Colon (tissue), 2 donors: ENCODE measurements around the gene DBNDD1.
"Not testable (repeated sequence)": the region's sequence is repeated elsewhere in the genome, so short reads cannot be mapped to it uniquely, and the experiment has no call there.

Experiments used
- FAIRE-seq: peaks from 2 replicates; lab custom pipeline; 2012; peaks lifted over from hg19 to GRCh38; lab: Jason Lieb, UNC
- donor health status: control.
- donor health status: control.

The DBNDD1 gene

DNA sequence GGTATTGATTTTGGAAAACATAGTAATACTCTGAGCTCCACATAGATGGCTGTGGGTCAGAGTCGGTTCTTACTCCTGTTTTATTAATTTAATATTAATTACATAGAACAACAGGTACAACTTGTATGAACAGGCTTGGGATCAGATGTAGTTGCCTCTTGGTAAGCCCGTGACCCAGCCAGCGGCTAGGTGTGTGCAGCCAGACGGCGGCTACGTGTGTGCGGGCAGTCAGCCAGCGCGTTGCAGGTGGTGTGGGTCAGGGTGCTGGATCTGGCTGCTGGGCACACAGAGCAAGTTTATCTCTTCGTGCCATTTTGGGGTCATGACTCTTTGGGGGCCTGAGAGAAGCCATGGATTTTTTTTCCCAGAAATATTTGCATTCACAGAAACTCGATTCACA lies 30.3 kb downstream of the DBNDD1 start:
- FAIRE-seq = no peak

DNA sequence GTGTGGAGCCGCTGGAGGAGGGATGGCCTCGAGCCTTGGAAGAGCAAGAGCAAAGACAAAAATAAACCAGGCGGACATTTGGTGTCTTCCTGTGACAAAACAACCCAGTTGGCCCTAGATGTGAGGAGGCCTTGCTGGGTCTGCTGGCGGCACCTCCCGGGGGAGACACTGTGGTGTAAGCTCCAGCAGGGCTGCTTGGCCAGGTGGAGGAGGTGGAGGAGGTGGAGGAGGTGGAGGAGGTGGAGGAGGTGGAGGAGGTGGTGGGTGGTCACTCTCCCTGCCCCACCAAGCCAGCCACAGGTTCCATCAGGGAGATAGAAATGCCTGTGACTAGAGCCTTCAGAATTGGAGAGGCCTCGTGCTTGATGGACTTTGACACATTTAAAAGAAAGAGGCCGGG lies 32.1 kb downstream of the DBNDD1 start:
- no peak for FAIRE-seq

DNA sequence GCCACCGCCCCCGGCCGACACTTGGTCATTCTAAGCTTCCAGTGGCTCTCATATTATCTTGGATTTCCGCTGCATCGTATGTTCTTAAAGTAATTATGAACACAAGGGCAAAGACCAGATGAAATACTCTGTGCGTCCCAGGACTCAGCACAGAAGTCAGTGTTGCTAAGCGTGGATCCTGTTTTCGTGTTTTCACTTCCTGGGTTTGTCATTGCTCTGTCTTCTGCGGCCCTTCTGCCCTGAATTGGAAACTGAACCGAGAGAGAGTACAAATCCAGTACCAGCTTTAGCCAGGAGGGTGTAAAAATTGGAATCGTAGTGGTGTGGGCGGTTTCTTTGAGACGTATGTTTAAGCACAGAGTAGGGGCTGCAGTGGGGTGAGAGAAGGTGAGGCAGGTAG lies 32.7 kb downstream of the DBNDD1 start:
- FAIRE-seq = no peak

- no peak for FAIRE-seq
These were observed 34.0 kb downstream of the DBNDD1 start for GRCh38 chr16:89985219-89985618.

DNA sequence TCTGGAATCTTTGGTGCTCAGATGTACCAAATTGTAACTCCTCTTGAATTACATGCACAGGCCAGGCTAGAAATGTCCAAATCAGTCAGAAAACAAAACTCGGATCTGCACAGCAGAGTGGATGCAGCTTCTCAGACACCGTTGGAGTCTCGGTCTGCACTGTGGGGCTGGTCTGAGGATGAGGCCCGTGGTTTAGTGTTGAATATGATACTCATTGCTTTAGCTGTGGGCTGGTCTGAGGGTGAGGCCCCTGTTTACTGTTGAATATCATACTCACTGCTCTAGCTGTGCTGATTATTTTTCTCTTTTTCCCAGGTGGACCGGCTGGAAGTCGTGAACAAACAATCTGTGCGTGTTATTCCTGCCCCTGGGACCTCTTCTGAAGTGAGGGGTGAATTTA lies 35.0 kb downstream of the DBNDD1 start:
- FAIRE-seq = no peak

GRCh38 chr16:89983536-89983935 lies 35.7 kb downstream of the DBNDD1 start:
- FAIRE-seq = no peak

GRCh38 chr16:89982318-89982717 lies 36.9 kb downstream of the DBNDD1 start:
- no peak for FAIRE-seq

- no peak for FAIRE-seq
These were observed 37.8 kb downstream of the DBNDD1 start for GRCh38 chr16:89981414-89981813.

GRCh38 chr16:89974870-89975269 lies 44.4 kb downstream of the DBNDD1 start:
- FAIRE-seq = no peak

GRCh38 chr16:89973654-89974335 lies 45.5 kb downstream of the DBNDD1 start:
- FAIRE-seq = no peak

DNA sequence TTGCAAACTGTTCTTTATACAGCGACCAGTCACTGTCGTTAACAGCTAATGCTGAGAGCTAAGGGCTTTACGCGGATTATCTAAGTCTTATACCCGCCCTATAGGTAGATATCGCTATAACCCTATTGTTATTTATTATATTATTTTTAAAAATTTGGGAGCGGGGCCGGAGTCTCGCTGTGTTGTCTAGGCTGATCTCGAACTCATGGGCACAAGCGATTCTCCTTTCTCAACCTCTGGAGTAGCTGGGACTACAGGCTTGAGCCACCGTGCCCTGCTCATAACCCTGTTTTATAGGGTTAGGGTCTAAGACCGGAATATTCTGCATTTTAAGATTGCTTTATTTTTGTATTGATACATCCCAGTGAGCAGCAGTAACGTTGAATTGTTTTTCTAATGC lies 46.0 kb downstream of the DBNDD1 start:
- FAIRE-seq = no peak

- no peak for FAIRE-seq
These were observed 46.7 kb downstream of the DBNDD1 start for GRCh38 chr16:89972244-89973234.

- FAIRE-seq = no peak
These were observed 47.6 kb downstream of the DBNDD1 start for GRCh38 chr16:89971495-89972243.

DNA sequence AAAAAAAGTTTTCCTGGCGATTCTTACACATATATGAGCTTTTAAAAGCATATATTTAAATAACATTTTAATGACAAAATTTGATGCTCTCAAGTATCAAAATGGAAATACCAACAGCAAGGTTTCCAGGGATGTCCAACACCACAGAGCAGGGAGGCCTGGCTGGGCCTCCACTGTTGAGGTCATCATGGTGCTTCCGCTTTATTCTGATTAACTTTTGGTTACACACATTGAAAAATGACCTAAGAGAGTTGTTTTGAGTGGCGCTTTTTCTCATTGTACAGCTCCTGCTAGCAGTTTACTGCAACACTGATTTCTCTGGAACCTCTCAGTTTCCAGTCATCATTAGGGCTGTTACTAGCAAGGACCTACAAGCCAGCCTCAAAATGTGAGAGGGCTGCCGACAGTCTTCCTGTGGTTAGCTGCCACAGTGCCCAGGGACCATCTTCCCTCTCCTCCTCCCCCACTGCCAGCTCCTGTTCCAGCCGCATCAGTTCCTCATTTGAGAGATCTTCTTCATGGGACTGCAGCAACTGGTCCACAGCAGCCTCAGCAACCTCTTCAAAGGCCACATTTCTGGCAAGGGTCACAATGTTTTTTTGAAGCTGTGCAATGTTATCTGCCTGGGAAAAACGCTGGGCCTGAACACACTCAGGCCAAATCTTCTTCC lies 49.4 kb downstream of the DBNDD1 start:
- no peak for FAIRE-seq

GRCh38 chr16:89968074-89968473 lies 51.2 kb downstream of the DBNDD1 start:
- not testable (repeated sequence) for FAIRE-seq

GRCh38 chr16:89967436-89967835 lies 51.8 kb downstream of the DBNDD1 start:
- not testable (repeated sequence) for FAIRE-seq

DNA sequence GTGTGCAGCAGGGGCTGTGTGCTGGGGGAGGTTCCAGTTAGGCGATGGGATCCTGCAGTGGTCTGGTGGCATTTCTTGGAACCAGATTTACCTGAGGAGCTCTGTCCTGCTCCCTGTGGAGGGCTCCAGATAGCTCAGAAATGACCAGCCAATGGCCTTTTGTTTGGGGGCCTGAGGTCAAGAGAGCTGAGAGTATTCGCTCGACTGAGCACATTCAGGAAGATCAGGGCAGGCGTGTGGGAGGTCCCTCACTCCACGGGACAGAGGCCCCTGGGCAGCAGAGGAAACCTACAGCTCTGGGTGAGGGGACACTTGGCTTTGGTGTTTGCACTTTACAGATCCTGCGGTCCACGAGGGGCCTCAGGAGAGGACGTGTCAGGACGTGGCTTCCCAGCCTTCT lies 52.5 kb downstream of the DBNDD1 start:
- no peak for FAIRE-seq

DNA sequence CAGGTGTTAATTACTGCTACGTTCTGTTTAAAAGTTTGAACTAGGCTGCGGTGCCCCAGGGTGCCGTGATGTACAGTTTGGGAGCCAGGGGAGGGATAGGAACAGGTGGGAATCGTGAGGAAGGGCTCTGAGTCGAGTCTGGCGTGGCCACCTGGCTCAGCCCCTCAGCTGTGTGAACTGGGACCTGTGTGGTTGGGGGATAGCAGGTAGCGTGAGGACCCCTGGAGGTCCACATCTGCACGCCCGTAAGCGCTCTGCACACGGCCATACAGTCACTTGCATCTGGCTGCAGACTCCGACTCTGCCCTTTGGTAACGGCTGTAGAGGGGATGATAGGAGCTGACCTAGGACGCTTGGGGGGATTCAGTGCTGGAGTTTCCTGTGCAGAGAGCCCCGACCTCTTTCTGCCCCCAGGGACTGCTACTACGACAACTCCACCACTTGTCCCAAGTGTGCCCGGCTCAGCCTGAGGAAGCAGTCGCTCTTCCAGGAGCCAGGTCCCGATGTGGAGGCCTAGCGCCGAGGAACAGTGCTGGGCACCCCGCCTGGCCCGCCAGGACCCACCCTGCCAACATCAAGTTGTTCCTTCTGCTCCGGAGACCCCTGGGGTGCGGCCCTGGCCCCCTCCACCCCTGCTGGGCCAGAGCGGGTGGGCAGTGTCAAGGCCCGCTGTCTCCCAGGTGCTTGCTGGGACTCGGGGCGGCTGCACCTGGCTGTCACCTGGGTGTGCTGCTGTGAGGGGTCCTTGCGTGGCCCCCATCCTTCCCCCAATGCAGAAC lies 53.6 kb downstream of the DBNDD1 start:
- FAIRE-seq = no peak

DNA sequence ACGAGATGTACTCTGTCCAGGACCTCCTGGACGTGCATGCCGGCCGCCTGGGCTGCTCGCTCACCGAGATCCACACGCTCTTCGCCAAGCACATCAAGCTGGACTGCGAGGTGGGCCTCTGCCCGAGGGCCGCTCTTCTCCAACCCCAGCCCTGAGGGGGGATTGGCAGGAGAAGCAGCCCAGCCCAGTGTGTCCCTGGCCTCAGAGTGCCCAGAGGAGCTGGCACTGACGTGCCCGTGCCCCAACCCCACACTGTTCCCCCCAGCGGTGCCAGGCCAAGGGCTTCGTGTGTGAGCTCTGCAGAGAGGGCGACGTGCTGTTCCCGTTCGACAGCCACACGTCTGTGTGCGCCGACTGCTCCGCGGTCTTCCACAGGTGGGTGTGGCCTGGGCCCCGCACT lies 55.1 kb downstream of the DBNDD1 start:
- FAIRE-seq = no peak

DNA sequence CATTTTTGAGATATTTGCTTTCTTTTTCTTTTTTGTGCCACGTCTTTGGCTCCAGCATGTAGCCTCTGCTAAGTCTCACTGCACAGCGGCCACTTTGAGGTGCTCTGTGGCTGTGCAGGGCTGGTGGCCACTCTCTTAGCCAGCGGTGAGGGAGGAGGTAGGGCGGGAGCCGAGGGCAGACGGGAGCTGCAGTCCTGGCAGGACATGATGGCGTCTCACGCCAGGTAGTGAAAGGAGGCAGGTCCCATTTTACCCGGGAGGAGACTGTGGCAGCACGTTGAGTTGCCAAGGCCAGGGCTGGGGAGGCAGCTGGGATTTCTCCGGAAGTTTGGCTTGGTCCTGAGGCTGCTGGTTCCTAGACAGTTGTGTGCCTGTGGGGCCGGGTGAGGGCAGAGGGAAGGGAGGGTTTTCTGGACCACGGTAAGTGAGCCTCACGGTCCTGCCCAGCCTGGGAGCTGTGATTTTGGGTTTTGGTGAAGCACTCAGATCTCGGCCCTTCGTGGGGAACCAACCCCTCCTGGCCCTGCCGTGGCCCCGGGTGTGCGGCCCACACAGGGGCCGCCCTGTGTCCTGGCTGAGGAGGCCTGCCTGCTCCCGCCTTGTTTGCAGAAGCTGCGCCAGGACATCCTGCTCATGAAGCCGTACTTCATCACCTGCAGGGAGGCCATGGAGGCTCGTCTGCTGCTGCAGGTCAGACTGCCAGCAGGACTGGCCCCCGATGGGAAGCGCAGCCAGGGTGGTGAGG lies 56.3 kb downstream of the DBNDD1 start:
- FAIRE-seq = no peak

DNA sequence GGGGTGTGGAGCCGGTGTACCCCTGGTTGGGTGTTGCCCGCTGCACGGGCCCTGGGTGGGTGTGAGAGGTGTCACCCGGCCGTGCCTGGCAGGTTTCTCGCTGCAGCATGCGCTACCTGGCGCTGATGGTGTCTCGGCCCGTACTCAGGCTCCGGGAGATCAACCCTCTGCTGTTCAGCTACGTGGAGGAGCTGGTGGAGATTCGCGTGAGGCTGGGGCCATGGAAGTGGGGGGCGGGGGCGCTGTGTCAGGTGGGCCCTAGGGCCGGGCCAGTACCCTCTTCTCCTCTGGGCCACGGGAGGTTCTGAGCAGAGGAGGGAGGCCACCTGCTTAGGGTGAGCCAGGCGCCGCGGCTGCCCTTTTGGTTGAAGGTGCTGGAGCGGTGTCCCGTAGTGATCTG lies 57.3 kb downstream of the DBNDD1 start:
- FAIRE-seq = no peak
